Breast epithelium (tissue), 3 donors: ENCODE data around the gene ACER2.

Experiments
- POLR2A ChIP-seq: fragments of 450-650 bp; IDR thresholded peaks from one replicate; pipeline ENCODE4 v1.6.1; 2016; ENCODE audit warnings: antibody characterized with exemption, mild to moderate bottlenecking, moderate library complexity
- POLR2AphosphoS5 ChIP-seq, 3 donors: sonication (generic); formaldehyde crosslinking; IDR thresholded peaks; one replicate each; pipeline ENCODE4 v1.6.1; 2017; ENCODE audit warnings: antibody characterized with exemption in 3 of 3
- TF ChIP-seq, protein P1 (sequence below), 3 donors: fragments of 450-650 bp; IDR thresholded peaks; one replicate each; pipeline ENCODE4 v1.5.1; 2016 to 2017; ENCODE audit warnings: antibody characterized with exemption in 3 of 3, mild to moderate bottlenecking in 3 of 3, moderate library complexity in 3 of 3

DNA sequence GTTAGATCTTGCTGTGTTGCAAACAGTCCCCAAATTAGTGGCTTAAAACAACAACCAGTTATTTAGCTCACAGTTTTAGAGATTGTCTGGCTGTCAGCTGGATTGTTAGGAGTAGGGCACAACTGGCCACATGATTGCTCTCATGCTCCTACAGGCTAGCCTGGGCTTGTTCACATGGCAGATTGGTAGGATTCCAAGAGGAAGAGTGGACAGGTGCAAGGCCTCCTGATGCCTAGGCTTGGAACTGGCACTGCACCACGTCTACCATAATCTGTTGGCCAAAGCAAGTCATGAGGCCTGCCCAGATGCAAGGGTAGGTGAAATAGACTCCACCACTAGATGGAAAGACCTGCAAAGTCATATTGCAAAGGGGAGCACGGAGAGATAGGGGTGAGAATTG is 76.4 kb downstream of the ACER2 start:
- TF ChIP-seq, protein P1, sequence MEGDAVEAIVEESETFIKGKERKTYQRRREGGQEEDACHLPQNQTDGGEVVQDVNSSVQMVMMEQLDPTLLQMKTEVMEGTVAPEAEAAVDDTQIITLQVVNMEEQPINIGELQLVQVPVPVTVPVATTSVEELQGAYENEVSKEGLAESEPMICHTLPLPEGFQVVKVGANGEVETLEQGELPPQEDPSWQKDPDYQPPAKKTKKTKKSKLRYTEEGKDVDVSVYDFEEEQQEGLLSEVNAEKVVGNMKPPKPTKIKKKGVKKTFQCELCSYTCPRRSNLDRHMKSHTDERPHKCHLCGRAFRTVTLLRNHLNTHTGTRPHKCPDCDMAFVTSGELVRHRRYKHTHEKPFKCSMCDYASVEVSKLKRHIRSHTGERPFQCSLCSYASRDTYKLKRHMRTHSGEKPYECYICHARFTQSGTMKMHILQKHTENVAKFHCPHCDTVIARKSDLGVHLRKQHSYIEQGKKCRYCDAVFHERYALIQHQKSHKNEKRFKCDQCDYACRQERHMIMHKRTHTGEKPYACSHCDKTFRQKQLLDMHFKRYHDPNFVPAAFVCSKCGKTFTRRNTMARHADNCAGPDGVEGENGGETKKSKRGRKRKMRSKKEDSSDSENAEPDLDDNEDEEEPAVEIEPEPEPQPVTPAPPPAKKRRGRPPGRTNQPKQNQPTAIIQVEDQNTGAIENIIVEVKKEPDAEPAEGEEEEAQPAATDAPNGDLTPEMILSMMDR (IDR thresholded peaks at IDR 0.05): no peak
- TF ChIP-seq POLR2A (no peak), POLR2AphosphoS5 (IDR thresholded peaks at IDR 0.05) (no peak)
